ENCODE results near the gene PLXNA2. TPM values are rescaled to one million over a fixed set of nuclear protein-coding genes. Genes with fewer than 3 reads are reported as not detected.

PLXNA2 gene
- total RNA-seq, 2 donors from 2014 or later: 44.5 to 51.6 TPM

- 66 to 80% methylated on average over 16 of the region's 16 CpGs for WGBS, 2 donors
- Histone ChIP-seq H3K9me3 (no peaks in the 10 kb centered on the region), H3K4me1 (peaks cover 4% of the 10 kb centered on the region), H3K27ac (no peak overlapping the region), H3K4me3 (no peak overlapping the region), H3K36me3 (replicated peaks in 1 of 2; ENCODE audit: insufficient read depth in 1 of 2, low read depth in 2 of 2) (peaks cover 0 to 13% of the 10 kb centered on the region in 2 donors), H3K27me3 (no peaks in the 10 kb centered on the region)
- DNase-seq: no peak
- ATAC-seq: no peak
- TF ChIP-seq POLR2A (IDR thresholded peaks at IDR 0.05) (no peak), CTCF (IDR thresholded peaks at IDR 0.05) (no peak)
- intact Hi-C loops (cut with DNase I): no loop called here
Measured at GRCh38 chr1:208083016-208083714, 161.0 kb downstream of the PLXNA2 start.

GRCh38 chr1:208081972-208082371 lies 162.2 kb downstream of the PLXNA2 start:
- H3K27ac ChIP-seq: no peak overlapping the region
- no peak overlapping the region for H3K4me3 ChIP-seq
- H3K9me3 ChIP-seq: no peaks in the 10 kb centered on the region
- TF ChIP-seq CTCF (IDR thresholded peaks at IDR 0.05): no peak
- no peak for TF ChIP-seq POLR2A (IDR thresholded peaks at IDR 0.05)
- ATAC-seq (no peak), DNase-seq (no peak)
- no peaks in the 10 kb centered on the region for H3K27me3 ChIP-seq
- H3K36me3 ChIP-seq (replicated peaks in 1 of 2; ENCODE audit: insufficient read depth in 1 of 2, low read depth in 2 of 2): peaks cover 0 to 14% of the 10 kb centered on the region in 2 donors
- 87 to 88% methylated on average over 11 to 12 of the region's 12 CpGs for WGBS, 2 donors
- intact Hi-C loops (cut with DNase I): no loop called here
- peaks cover 4% of the 10 kb centered on the region for H3K4me1 ChIP-seq

GRCh38 chr1:208080396-208081286 lies 163.5 kb downstream of the PLXNA2 start:
- DNase-seq (no peak), ATAC-seq (no peak)
- 76 to 86% methylated on average over 7 to 11 of the region's 11 CpGs for WGBS, 2 donors
- Histone ChIP-seq H3K9me3 (no peaks in the 10 kb centered on the region), H3K27ac (no peak overlapping the region), H3K4me3 (no peak overlapping the region), H3K4me1 (peaks cover 4% of the 10 kb centered on the region), H3K27me3 (no peaks in the 10 kb centered on the region), H3K36me3 (replicated peaks in 1 of 2; ENCODE audit: insufficient read depth in 1 of 2, low read depth in 2 of 2) (peaks cover 0 to 14% of the 10 kb centered on the region in 2 donors)
- TF ChIP-seq CTCF (IDR thresholded peaks at IDR 0.05) (no peak), POLR2A (IDR thresholded peaks at IDR 0.05) (no peak)
- intact Hi-C loops (cut with DNase I): no loop called here

GRCh38 chr1:208079161-208079560 lies 165.0 kb downstream of the PLXNA2 start:
- H3K4me1 ChIP-seq: peaks cover 4% of the 10 kb centered on the region
- TF ChIP-seq CTCF (IDR thresholded peaks at IDR 0.05): no peak
- no peak for TF ChIP-seq POLR2A (IDR thresholded peaks at IDR 0.05)
- ATAC-seq (no peak), DNase-seq (no peak)
- no peak overlapping the region for H3K27ac ChIP-seq
- H3K9me3 ChIP-seq: no peaks in the 10 kb centered on the region
- H3K36me3 ChIP-seq (replicated peaks in 1 of 2; ENCODE audit: insufficient read depth in 1 of 2, low read depth in 2 of 2): peaks cover 0 to 14% of the 10 kb centered on the region in 2 donors
- H3K27me3 ChIP-seq: no peaks in the 10 kb centered on the region
- WGBS, 2 donors: 86% methylated on average over 9 of the region's 9 CpGs
- intact Hi-C loops (cut with DNase I): no loop called here
- no peak overlapping the region for H3K4me3 ChIP-seq

All from body of pancreas (tissue), 4 donors.